IMR-90 (cell line): ENCODE measurements around the gene GALNT14.

Experiments
- POLR2A ChIP-seq: IDR thresholded peaks from 2 replicates; pipeline ENCODE4 v1.6.1; 2012; ENCODE audit warnings: mild to moderate bottlenecking, low read depth, low read length
- RAD21 ChIP-seq: IDR thresholded peaks from 2 replicates; pipeline ENCODE4 v1.6.1; 2012; ENCODE audit warnings: low read length, improper control_type of control experiment

- TF ChIP-seq POLR2A: no peak
- TF ChIP-seq RAD21: no peak
Measured at GRCh38 chr2:31171142-31171541, 32.9 kb upstream of the GALNT14 start.
